ENCODE data around the gene UBE2Q1.

- TF ChIP-seq POLR2A (IDR thresholded peaks at IDR 0.05) (no peak), CTCF (IDR thresholded peaks at IDR 0.05) (no peak)
Observed at GRCh38 chr1:154539486-154540483, 18.7 kb downstream of the UBE2Q1 start.
